Testis (tissue), 3 donors: ENCODE measurements around the gene WDR88. TPM values are rescaled to one million over a fixed set of nuclear protein-coding genes. Genes with fewer than 3 reads are reported as not detected.

Experiments
- DNase-seq: peaks from one replicate; pipeline ENCODE4 v3.0.0-alpha.2; 2019
- H3K27ac ChIP-seq, 2 donors: fragments of 200-600 bp; sonication (generic); one replicate each; pipeline ENCODE4 v1.5.1; 2019
- H3K27me3 ChIP-seq: fragments of 200-600 bp; sonication (generic); one replicate; pipeline ENCODE4 v1.5.1; 2019
- H3K36me3 ChIP-seq: fragments of 200-600 bp; sonication (generic); one replicate; pipeline ENCODE4 v1.5.1; 2017; ENCODE audit warnings: low read depth; ENCODE audit errors: missing control alignments
- H3K4me1 ChIP-seq: fragments of 200-600 bp; sonication (generic); one replicate; pipeline ENCODE4 v1.5.1; 2019
- H3K4me3 ChIP-seq, 2 donors: fragments of 200-600 bp; sonication (generic); one replicate each; pipeline ENCODE4 v1.5.1; 2017 to 2019
- H3K9me3 ChIP-seq: fragments of 200-600 bp; sonication (generic); one replicate; pipeline ENCODE4 v1.5.1; 2017
- CTCF ChIP-seq, 3 experiments: fragments of 450-650 bp in 2 of 3; fragments of 200-600 bp in 1 of 3; sonication (generic) in 1 of 3; IDR thresholded peaks; one replicate each; pipeline ENCODE4 v1.5.1; 2016 to 2019; ENCODE audit warnings: antibody characterized with exemption in 3 of 3, mild to moderate bottlenecking in 2 of 3, moderate library complexity in 1 of 3
- POLR2A ChIP-seq: fragments of 450-650 bp; IDR thresholded peaks from one replicate; pipeline ENCODE4 v1.6.1; 2017; ENCODE audit warnings: antibody characterized with exemption, mild to moderate bottlenecking, moderate library complexity
- WGBS, 2 donors: methylation state at CpG; one replicate each; pipeline ENCODE4 v1.1.5; 2018; 5-methylcytosine and 5-hydroxymethylcytosine counted together
- intact Hi-C: fragments of 100-400 bp; cut with DNase I; formaldehyde crosslinking; loops from one replicate; pipeline ENCODE4 v1.15.1; 2023; ENCODE audit warnings: low total_unique reads
- polyA plus RNA-seq: library from polyadenylated mRNA; stranded (reverse); fragments of 350-450 nt; fragmentation: Illumina TruSeq; extraction: RNeasy Lipid Tissue Mini Kit (QIAGEN cat#74804); gene quantifications from one replicate; pipeline ENCODE4 v1.2.3, GENCODE V29; 2014; ENCODE audit warnings: low read depth, low replicate concordance; ENCODE audit not compliant: insufficient read depth
- total RNA-seq, 2 donors: library from RNA; depleted of rRNA; stranded (reverse); fragments of >200 nt; gene quantifications; one replicate each; pipeline ENCODE4 v1.2.3, GENCODE V29; 2016

WDR88 gene
- total and polyA plus RNA-seq, 3 donors from 2014 or later: 5.0 to 15.3 (median 8.9) TPM

GRCh38 chr19:33202546-33203507, 70.9 kb downstream of the WDR88 start:
- no peaks in the 10 kb centered on the region for H3K36me3 ChIP-seq
- intact Hi-C loops: no loop called here
- H3K4me1 ChIP-seq: no peaks in the 10 kb centered on the region
- H3K27ac ChIP-seq: no peak overlapping the region
- no peak for DNase-seq
- H3K4me3 ChIP-seq: no peak overlapping the region
- H3K27me3 ChIP-seq: no peaks in the 10 kb centered on the region
- no peak for TF ChIP-seq POLR2A
- no peak for TF ChIP-seq CTCF (IDR thresholded peaks at IDR 0.05)
- 87 to 90% methylated on average over 20 to 27 of the region's 27 CpGs for WGBS, 2 donors
- no peaks in the 10 kb centered on the region for H3K9me3 ChIP-seq

GRCh38 chr19:33203529-33203928, 71.6 kb downstream of the WDR88 start:
- H3K36me3 ChIP-seq: no peaks in the 10 kb centered on the region
- 68 to 79% methylated on average over 6 of the region's 6 CpGs for WGBS, 2 donors
- TF ChIP-seq POLR2A (no peak), CTCF (IDR thresholded peaks at IDR 0.05) (no peak)
- no peak for DNase-seq
- H3K27ac ChIP-seq: no peak overlapping the region
- H3K27me3 ChIP-seq: no peaks in the 10 kb centered on the region
- no peak overlapping the region for H3K4me3 ChIP-seq
- intact Hi-C loops: no loop called here
- no peaks in the 10 kb centered on the region for H3K9me3 ChIP-seq
- no peaks in the 10 kb centered on the region for H3K4me1 ChIP-seq

- DNase-seq: no peak
- no peak overlapping the region for H3K27ac ChIP-seq
- no peak for TF ChIP-seq POLR2A
- no peak for TF ChIP-seq CTCF (IDR thresholded peaks at IDR 0.05)
- H3K4me3 ChIP-seq: no peak overlapping the region
- no peaks in the 10 kb centered on the region for H3K27me3 ChIP-seq
- no peaks in the 10 kb centered on the region for H3K36me3 ChIP-seq
- 90 to 91% methylated on average over 18 to 31 of the region's 32 CpGs for WGBS, 2 donors
- H3K9me3 ChIP-seq: no peaks in the 10 kb centered on the region
- H3K4me1 ChIP-seq: peaks cover 2% of the 10 kb centered on the region
- intact Hi-C loops: no loop called here
Measured at GRCh38 chr19:33204136-33204973, 72.4 kb downstream of the WDR88 start.

GRCh38 chr19:33205110-33205509, 73.2 kb downstream of the WDR88 start:
- TF ChIP-seq CTCF (IDR thresholded peaks at IDR 0.05) (no peak), POLR2A (no peak)
- Histone ChIP-seq H3K9me3 (no peaks in the 10 kb centered on the region), H3K4me1 (peaks cover 2% of the 10 kb centered on the region), H3K27ac (no peak overlapping the region), H3K27me3 (no peaks in the 10 kb centered on the region), H3K36me3 (no peaks in the 10 kb centered on the region), H3K4me3 (no peak overlapping the region)
- intact Hi-C loops: no loop called here
- WGBS, 2 donors: 80 to 91% methylated on average over 10 to 27 of the region's 27 CpGs
- DNase-seq: no peak
